ENCODE data around the gene PHLDA3.
"Not testable (repeated sequence)": the region's sequence is repeated elsewhere in the genome, so short reads cannot be mapped to it uniquely, and the experiment has no call there.

Gene PHLDA3

GRCh38 chr1:201485184-201485774, 16.3 kb upstream of the PHLDA3 start:
- DNase-seq (ENCODE audit: low spot score): no peak

DNA sequence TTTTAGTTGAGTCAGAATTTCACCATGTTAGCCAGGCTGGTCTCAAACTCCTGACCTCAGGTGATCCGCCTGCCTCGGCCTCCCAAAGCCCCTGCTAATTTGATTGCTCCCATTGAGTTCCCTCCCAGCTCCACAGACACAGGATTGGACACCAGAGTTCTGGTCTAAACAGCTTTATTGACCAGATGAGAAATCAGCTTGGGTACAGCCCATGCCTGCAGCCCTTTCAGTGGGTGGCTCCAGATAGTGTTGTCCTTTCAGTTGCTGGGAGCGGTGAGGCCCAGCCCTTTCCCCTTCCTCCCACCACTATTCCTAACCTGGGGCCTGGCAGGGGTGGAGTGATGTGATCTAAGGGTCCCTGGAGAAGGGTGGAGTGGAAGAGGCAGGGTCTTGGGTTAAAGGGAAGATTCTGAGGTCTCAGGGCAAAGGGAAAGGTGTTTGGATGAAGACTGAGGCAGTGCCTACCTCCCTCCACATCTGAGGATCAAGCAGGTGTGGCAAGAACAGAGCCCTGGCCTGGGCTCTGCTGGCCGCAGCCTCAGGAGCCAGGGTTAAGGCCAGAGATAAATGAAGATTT, 14.5 kb upstream of the PHLDA3 start:
- DNase-seq (ENCODE audit: low spot score): no peak

DNA sequence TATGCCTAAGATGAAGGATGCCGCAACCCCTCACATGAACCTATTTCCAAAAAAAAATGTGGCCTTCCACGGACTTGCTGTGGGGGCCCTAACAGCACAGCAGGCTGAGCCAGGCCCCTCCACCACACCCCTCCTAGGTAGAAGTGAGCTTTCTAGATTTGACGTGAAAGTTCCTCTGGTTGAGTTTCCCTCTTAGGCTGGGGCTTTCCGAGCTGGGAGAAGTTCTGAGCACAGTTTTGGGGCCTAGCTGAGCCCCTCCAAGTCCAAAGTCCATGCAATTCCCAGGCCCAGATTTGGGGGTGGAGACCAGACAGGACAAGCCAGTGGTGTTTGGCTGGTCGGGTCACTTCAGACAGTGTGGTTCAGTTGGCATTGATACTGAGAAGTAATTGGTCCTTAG, 13.8 kb upstream of the PHLDA3 start:
- no peak for DNase-seq (ENCODE audit: low spot score)

GRCh38 chr1:201481761-201482493, 12.9 kb upstream of the PHLDA3 start:
- peak; percentile 86 for DNase-seq (ENCODE audit: low spot score)

DNA sequence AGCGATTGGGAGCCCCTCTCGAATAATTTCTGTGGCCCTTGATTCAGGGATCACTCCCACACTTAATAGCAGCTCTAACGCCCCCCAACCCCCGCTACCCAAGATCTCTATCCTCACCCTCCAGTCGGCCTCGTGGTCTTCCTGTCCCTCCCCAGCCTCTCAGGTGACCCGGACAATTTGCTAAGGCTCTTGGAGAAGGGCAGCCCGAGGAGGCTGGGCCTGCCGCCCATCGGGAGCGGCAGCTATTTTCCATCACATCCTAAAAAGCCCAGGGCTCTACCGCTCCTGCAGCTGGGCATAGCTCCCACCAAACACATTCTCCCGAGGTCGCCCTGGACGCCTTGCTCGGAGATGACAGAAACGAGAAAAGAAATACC, 12.0 kb upstream of the PHLDA3 start:
- DNase-seq (ENCODE audit: low spot score): no peak

GRCh38 chr1:201480231-201481003, 11.4 kb upstream of the PHLDA3 start:
- DNase-seq (ENCODE audit: low spot score): peak; percentile 76

- no peak for DNase-seq (ENCODE audit: low spot score)
Measured at GRCh38 chr1:201479201-201479730, 10.3 kb upstream of the PHLDA3 start.

DNA sequence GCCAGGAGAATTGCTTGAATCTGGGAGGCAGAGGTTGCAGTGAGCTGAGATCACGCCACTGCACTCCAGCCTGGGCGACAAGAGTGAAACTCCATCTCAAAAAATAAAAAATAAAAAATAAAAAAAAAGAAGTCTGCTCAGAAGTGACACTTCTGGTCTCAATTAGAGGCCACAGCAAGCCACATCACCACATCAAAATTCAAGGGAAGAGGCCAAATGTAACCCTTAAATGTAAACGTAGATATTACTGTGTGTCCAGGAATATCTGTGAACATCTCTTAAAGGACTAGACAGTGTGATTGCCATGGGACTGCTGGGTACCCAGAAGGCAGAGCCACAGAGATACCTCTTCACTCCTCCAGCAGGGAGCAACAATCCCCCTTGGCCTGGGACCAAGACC, 9.7 kb upstream of the PHLDA3 start:
- DNase-seq (ENCODE audit: low spot score): not testable (repeated sequence)

DNA sequence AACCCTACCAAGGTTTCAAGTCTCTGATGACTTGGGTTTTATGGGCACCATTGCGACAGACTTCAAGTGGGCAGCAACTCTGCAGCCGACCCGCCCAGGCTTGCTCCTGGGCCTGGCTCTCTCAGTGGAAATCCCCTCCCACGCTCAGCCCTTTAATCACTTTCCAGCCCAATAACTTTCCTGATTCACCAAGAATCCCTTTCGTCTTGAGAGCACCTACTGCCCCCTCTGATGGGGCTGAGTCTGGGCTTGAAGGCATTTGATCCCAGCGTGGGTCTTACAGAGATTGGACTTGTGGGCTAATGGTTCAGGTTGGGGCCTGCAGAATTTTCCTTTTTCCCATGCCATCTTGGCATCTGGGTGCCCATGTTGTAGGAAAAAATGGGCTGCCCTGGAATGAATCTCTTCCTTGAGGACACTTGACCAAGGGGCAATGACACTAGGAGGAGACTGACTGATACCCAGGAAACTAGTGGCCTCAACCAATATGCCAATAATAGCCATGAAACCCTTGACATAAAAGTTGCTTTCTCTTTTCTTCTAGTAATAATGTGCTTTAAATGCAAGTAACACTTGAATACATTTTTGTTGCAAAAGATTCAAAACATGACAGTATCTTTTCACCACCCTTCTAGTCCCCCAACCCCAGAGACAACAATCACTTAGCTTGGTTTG, 7.8 kb upstream of the PHLDA3 start:
- DNase-seq (ENCODE audit: low spot score): no peak

GRCh38 chr1:201475915-201476669, 7.1 kb upstream of the PHLDA3 start:
- no peak for DNase-seq (ENCODE audit: low spot score)

DNA sequence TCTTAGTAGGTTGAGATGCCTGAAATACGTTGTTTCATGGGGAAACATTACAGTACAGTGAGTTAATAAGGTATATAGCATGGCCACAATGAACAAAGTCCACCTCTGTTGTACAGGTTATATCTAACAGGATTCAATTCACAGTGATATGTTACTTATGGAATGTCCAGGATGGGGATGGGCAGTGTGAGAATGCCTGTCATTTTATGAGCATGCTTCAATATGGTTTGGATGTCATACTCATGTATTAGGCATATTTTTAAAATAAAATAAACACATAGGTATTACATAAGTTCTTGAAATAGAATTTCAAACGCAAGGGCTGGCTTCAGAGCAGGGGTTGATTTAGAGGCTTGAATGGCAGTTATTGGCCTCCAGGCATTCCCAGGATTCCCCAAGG, 6.1 kb upstream of the PHLDA3 start:
- DNase-seq (ENCODE audit: low spot score): no peak

- no peak for DNase-seq (ENCODE audit: low spot score)
Measured at GRCh38 chr1:201473296-201473695, 4.3 kb upstream of the PHLDA3 start.

DNA sequence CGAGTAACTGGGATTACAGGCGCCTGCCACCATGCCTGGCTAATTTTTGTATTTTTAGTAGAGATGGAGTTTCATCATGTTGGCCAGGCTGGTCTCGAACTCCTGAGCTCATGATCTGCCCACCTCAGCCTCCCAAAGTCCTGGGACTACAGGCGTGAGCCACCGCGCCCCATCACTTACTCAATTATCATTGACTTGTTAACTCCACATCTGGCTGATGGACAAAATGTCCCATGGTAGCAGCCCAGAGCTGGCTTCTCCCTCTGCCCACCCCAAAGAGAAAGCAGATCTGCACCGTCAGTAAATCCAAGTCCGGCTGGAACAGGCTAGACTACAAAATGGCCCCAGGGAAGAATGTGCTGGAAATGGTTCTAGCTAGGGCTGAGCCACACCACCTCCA, 3.3 kb upstream of the PHLDA3 start:
- DNase-seq (ENCODE audit: low spot score): not testable (repeated sequence)

- DNase-seq (ENCODE audit: low spot score): no peak
Measured at GRCh38 chr1:201471772-201472171, 2.8 kb upstream of the PHLDA3 start.

- DNase-seq (ENCODE audit: low spot score): no peak
Measured at GRCh38 chr1:201470581-201470980, 1.6 kb upstream of the PHLDA3 start.

DNA sequence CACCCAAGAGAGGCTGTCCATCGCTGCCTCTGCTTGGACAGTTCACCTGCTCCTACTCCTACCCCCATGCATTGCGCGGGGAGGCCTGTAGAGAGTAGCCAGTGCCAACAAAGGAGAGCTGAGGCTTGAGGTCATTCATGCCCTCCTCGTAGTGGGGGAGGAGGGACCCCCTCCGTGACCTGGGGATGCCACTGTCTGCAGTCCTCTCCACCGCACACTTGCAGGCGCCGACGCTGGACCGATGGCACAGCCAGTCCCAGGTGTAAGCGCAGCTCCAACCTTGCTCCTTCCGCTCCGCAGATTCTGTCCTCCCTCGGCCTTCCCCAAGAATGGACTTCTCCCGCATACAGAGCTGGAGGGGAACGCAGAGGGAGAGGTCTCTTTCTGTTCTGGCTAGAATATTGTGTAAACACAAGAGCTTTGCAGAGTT, 672 bp upstream of the PHLDA3 start:
- DNase-seq (ENCODE audit: low spot score): no peak

GRCh38 chr1:201468501-201468843, 516 bp downstream of the PHLDA3 start:
- DNase-seq (ENCODE audit: low spot score): no peak

DNA sequence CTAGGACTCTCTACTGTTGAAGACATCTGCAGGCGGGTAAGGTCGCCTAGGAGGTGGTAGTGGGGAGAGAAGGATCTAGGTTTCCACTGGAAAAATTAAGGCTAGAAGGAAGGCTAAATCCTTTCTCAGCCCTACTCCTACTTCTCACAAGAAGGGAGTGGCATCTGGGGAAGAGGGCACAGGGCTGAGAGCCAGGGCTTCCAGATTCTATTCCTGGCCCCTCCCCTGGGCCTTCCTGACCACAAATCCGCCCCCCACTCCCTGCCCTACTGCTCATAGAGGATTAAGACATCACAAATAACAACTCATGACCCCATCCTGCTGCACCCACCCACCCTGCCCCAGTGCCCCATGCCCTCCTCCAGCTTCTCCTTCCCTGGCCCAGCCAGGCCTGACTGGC, 2.5 kb downstream of the PHLDA3 start:
- DNase-seq (ENCODE audit: low spot score): no peak

- DNase-seq (ENCODE audit: low spot score): no peak
Measured at GRCh38 chr1:201465698-201466290, 3.2 kb downstream of the PHLDA3 start.

DNA sequence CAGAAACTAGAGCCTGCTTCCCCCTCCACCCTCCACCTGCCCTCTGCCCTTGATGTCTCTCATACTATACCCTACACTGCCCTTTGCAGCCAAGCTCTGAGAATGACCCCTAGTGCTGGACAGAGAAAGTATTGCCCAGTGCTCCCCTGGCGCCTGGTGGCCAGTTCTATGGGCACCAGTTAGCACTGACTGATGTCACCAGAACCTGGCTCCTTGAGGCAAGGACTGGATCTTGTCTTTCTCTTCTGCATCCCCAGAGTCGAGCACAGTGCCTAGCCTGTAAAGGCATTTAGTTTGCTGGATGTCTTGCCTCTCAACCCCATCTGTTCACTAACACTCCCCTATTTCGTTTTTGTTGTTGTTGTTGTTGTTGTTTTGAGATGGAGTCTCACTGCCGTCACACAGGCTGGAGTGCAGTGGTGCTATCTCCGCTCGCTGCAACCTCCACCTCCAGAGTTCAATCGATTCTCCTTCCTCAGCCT, 5.9 kb downstream of the PHLDA3 start:
- no peak for DNase-seq (ENCODE audit: low spot score)
